ENCODE results near the gene ACAD8. TPM values are rescaled to one million over a fixed set of nuclear protein-coding genes. Genes with fewer than 3 reads are reported as not detected.

ACAD8 gene
- total and polyA plus RNA-seq, 2 of the 8 experiments (the other 6 are each of a cell fraction or from before 2014, with no cell fraction given) = 45.8 to 52.7 TPM

DNA sequence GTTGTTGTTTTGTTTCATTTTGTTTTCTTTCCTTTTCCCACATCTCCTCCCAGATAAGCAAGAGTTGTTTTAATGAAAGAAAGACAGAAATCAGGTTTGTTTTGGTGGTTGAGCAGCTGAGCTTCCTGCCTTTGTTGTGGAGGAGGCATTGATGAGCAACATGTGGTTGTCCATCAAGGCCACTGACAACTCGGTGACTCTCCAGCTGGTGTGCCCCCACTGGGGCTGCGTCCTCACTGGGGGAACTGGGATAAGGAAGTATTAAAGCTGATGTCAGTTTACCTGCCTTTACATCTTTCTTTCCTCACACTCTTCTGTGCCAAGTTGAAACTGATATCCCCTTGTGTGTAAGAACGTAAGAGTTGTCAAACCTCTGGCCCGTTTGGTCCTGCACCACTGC is 23.0 kb upstream of the ACAD8 start:
- no peaks in the 10 kb centered on the region; the same call in none of the 2 replicates for H3K79me1 ChIP-seq (ENCODE audit: low read depth, low read length)
- no peak overlapping the region for H4K8ac ChIP-seq (ENCODE audit: extremely low read depth, insufficient read depth, low read length)
- no peak overlapping the region for H4K91ac ChIP-seq (replicated peaks; ENCODE audit: insufficient read length, low read length)
- H3K27me3 ChIP-seq (replicated peaks in 1 of 4; ENCODE audit: control insufficient read depth in 3 of 4, extremely low read depth in 1 of 4, insufficient read depth in 3 of 4, low read length in 3 of 4) = peaks cover 0 to 6% (median 0%) of the 10 kb centered on the region in 4 experiments; a peak in 1 of 7 replicates
- H3K4me2 ChIP-seq (ENCODE audit: insufficient read depth in 1 of 2, low read depth in 2 of 2, low read length in 2 of 2) = no peak overlapping the region
- no peak overlapping the region for H2BK5ac ChIP-seq (ENCODE audit: low read depth, low read length)
- H3K9me3 ChIP-seq (ENCODE audit: insufficient read depth in 2 of 2, low read depth in 1 of 2, low read length in 1 of 2) = no peaks in the 10 kb centered on the region
- WGBS, 2 experiments (ENCODE audit: extremely low coverage in 1 of 2, insufficient coverage in 1 of 2, insufficient read length in 1 of 2, insufficient replicate concordance in 2 of 2, low coverage in 1 of 2, low lambda C conversion rate in 2 of 2, missing lambda C conversion rate in 1 of 2) = 93% methylated on average over 4 of the region's 4 CpGs; no CpG with 5 or more reads in 1 of the 2 experiments
- H2BK15ac ChIP-seq (ENCODE audit: low read length) = no peak overlapping the region
- POLR2A ChIA-PET (ENCODE audit: partially characterized antibody) = no interaction called here
- no peak overlapping the region for H3K4ac ChIP-seq (replicated peaks; ENCODE audit: insufficient read length, low read depth, low read length)
- DNase-seq (ENCODE audit: low read depth in 1 of 2, low spot score in 2 of 2) (no peak), FAIRE-seq (no peak)
- no peak overlapping the region for H2BK120ac ChIP-seq (replicated peaks; ENCODE audit: low read depth, low read length)
- no peak overlapping the region for H2AK5ac ChIP-seq (ENCODE audit: low read depth, low read length)
- no peaks in the 10 kb centered on the region for H3K36me3 ChIP-seq (ENCODE audit: control insufficient read depth in 2 of 4, insufficient read depth in 4 of 4, low read length in 3 of 4)
- no peak overlapping the region for H3K27ac ChIP-seq (ENCODE audit: low read depth, low read length)
- peaks cover 0 to 9% of the 10 kb centered on the region in 2 experiments; a peak in 1 of 4 replicates for H3K79me2 ChIP-seq (ENCODE audit: control insufficient read depth in 1 of 2, insufficient read depth in 2 of 2, low read length in 2 of 2)
- H3K4me3 ChIP-seq (ENCODE audit: extremely low read depth in 1 of 4, insufficient read depth in 2 of 4, low read depth in 3 of 4, low read length in 4 of 4) = no peak overlapping the region
- H2AFZ ChIP-seq (ENCODE audit: low read length) = no peak overlapping the region
- peaks cover 0 to 6% of the 10 kb centered on the region in 2 experiments for H4K20me1 ChIP-seq (replicated peaks in 1 of 2; ENCODE audit: control insufficient read depth in 1 of 2, insufficient read depth in 2 of 2, low read length in 2 of 2)
- no peak overlapping the region for H2BK12ac ChIP-seq (ENCODE audit: low read depth, low read length)
- H3K23me2 ChIP-seq (ENCODE audit: low read depth, low read length) = peaks cover 4% of the 10 kb centered on the region
- H3K23ac ChIP-seq (ENCODE audit: insufficient read length) = no peak overlapping the region
- no peak overlapping the region for H2BK20ac ChIP-seq (ENCODE audit: low read length)
- H3K4me1 ChIP-seq (replicated peaks in 1 of 4; ENCODE audit: control insufficient read depth in 3 of 4, insufficient read depth in 4 of 4, low read length in 3 of 4) = peaks cover 0 to 5% (median 1%) of the 10 kb centered on the region in 4 experiments; a peak in 5 of 7 replicates
- H3K14ac ChIP-seq (ENCODE audit: insufficient read length) = no peak overlapping the region
- CTCF ChIA-PET (ENCODE audit: partially characterized antibody) = interaction anchor here (1.2 to 1.8 kb wide), 2 partner anchors 9 to 34 kb away, joined by 3 to 4 read pairs; no protein-coding TSS in a partner anchor
- no peak overlapping the region for H3K9ac ChIP-seq (replicated peaks in 1 of 4; ENCODE audit: extremely low read depth in 1 of 4, low read depth in 3 of 4, low read length in 3 of 4)
- H3K18ac ChIP-seq (ENCODE audit: extremely low read depth, low read length) = no peak overlapping the region
- H3K56ac ChIP-seq (replicated peaks; ENCODE audit: insufficient read length, low read depth, low read length) = no peak overlapping the region
- H4K5ac ChIP-seq (ENCODE audit: insufficient read length, low read depth, low read length) = no peak overlapping the region
- TF ChIP-seq CTBP2 (IDR thresholded peaks at IDR 0.05; ENCODE audit: borderline replicate concordance, insufficient read depth, insufficient read length, low read length) = no peak
- TF ChIP-seq PHF8 (conservative IDR thresholded peaks at IDR 0.05; ENCODE audit: low read depth, low read length) = no peak
- no peak for TF ChIP-seq SRF (IDR thresholded peaks at IDR 0.05; ENCODE audit: low read depth, low read length)
- no peak for TF ChIP-seq POLR2AphosphoS5 (IDR thresholded peaks at IDR 0.05; ENCODE audit: low read depth, low read length)
- no peak for TF ChIP-seq CBX8 (IDR thresholded peaks at IDR 0.05; ENCODE audit: borderline replicate concordance, low read depth, low read length)
- TF ChIP-seq, protein P1, sequence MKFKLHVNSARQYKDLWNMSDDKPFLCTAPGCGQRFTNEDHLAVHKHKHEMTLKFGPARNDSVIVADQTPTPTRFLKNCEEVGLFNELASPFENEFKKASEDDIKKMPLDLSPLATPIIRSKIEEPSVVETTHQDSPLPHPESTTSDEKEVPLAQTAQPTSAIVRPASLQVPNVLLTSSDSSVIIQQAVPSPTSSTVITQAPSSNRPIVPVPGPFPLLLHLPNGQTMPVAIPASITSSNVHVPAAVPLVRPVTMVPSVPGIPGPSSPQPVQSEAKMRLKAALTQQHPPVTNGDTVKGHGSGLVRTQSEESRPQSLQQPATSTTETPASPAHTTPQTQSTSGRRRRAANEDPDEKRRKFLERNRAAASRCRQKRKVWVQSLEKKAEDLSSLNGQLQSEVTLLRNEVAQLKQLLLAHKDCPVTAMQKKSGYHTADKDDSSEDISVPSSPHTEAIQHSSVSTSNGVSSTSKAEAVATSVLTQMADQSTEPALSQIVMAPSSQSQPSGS (IDR thresholded peaks at IDR 0.05; ENCODE audit: low read length) = no peak
- TF ChIP-seq SP1 (IDR thresholded peaks at IDR 0.05; ENCODE audit: low read depth, low read length) = no peak
- no peak for TF ChIP-seq YY1 (IDR thresholded peaks at IDR 0.05; ENCODE audit: low read depth, low read length)
- TF ChIP-seq, protein P2, sequence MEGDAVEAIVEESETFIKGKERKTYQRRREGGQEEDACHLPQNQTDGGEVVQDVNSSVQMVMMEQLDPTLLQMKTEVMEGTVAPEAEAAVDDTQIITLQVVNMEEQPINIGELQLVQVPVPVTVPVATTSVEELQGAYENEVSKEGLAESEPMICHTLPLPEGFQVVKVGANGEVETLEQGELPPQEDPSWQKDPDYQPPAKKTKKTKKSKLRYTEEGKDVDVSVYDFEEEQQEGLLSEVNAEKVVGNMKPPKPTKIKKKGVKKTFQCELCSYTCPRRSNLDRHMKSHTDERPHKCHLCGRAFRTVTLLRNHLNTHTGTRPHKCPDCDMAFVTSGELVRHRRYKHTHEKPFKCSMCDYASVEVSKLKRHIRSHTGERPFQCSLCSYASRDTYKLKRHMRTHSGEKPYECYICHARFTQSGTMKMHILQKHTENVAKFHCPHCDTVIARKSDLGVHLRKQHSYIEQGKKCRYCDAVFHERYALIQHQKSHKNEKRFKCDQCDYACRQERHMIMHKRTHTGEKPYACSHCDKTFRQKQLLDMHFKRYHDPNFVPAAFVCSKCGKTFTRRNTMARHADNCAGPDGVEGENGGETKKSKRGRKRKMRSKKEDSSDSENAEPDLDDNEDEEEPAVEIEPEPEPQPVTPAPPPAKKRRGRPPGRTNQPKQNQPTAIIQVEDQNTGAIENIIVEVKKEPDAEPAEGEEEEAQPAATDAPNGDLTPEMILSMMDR (IDR thresholded peaks at IDR 0.05; ENCODE audit: control extremely low read depth in 1 of 3, insufficient read depth in 1 of 3, low read depth in 1 of 3, low read length in 3 of 3) = no peak
- TF ChIP-seq CEBPB (IDR thresholded peaks at IDR 0.05; ENCODE audit: low read depth, low read length) = no peak

All from H1 (cell line).